ENCODE data around the gene TMEM52B.
"Not testable (repeated sequence)": the region's sequence is repeated elsewhere in the genome, so short reads cannot be mapped to it uniquely, and the experiment has no call there.

GRCh38 chr12:10204495-10204894, 25.7 kb downstream of the TMEM52B start:
- TF ChIP-seq, protein P1, sequence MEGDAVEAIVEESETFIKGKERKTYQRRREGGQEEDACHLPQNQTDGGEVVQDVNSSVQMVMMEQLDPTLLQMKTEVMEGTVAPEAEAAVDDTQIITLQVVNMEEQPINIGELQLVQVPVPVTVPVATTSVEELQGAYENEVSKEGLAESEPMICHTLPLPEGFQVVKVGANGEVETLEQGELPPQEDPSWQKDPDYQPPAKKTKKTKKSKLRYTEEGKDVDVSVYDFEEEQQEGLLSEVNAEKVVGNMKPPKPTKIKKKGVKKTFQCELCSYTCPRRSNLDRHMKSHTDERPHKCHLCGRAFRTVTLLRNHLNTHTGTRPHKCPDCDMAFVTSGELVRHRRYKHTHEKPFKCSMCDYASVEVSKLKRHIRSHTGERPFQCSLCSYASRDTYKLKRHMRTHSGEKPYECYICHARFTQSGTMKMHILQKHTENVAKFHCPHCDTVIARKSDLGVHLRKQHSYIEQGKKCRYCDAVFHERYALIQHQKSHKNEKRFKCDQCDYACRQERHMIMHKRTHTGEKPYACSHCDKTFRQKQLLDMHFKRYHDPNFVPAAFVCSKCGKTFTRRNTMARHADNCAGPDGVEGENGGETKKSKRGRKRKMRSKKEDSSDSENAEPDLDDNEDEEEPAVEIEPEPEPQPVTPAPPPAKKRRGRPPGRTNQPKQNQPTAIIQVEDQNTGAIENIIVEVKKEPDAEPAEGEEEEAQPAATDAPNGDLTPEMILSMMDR (conservative IDR thresholded peaks at IDR 0.05; ENCODE audit: low read depth, low read length) = not testable (repeated sequence)
- not testable (repeated sequence) for TF ChIP-seq EZH2 (IDR thresholded peaks at IDR 0.05; ENCODE audit: borderline replicate concordance, low read depth, low read length, poor library complexity, severe bottlenecking)

Measured in A673 (cell line).